ENCODE data around the gene REXO4. TPM values are rescaled to one million over a fixed set of nuclear protein-coding genes. Genes with fewer than 3 reads are reported as not detected.

Gene REXO4
- polyA plus RNA-seq, 1 of the 3 experiments (the other 2 are of a cell fraction), result 37.3 TPM

DNA sequence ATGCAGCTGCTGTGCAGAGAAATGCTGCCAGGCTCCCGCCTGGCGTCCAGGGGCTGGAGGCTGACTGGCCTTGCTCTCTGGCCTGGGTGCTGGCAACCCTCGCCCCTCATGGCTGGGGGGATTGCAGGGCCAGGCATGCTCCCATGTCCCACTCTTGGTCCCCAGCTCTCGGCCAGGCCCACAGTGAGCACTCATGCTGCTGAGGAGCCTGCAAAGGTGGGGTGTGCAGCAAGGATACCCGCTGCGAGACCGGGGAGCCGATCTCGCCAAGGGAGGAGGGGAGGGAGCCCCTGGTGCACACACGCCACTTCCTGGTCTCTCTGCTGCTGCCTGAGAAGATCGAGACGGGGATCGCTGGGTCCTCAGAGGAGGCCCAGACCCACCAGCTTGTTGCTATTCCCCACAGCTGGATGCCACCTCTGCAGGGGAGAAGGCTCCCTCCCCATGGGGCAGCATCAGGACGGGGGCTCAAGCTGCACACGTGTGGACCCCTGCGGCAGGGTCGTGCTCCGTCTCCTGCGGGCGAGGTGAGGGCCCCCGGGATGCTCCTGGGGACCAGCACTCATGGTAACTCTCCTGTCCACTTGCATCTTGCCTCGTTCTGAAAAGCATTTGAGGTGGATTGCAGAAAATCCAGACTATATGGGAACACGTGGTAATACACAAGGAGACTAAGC is 27.6 kb upstream of the REXO4 start (continued):
- TF ChIP-seq NRF1 (IDR thresholded peaks at IDR 0.05; ENCODE audit: low read depth, low read length), result no peak

DNA sequence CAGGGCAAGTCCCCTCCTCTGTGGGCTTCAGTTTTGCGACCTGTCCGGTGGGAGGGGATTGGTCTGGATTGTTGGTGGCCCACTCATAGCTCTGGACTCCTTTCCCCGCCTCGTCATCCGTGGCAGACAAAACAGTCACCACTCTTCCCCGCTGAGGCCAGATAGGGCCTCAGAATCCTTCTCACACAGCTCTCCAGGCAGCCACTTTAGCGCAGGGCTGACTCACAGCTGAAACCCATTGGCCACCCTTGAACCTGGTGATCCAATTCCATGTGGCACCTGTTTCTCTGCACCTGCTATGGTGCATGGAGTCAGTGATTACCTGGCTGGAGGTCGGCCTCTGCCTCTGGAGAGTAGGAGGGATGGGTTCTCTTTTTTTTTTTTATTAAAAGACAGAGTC is 26.2 kb upstream of the REXO4 start:
- no peak for DNase-seq

More for the DNA sequence above, 26.2 kb upstream of the REXO4 start:
- Histone ChIP-seq H3K4me2 (no peak overlapping the region), H3K79me2 (ENCODE audit: insufficient read depth) (no peaks in the 10 kb centered on the region), H3K27ac (ENCODE audit: low read depth in 2 of 2, low read length in 1 of 2) (no peak overlapping the region), H3F3A (replicated peaks; ENCODE audit: insufficient read depth) (no peaks in the 10 kb centered on the region), H3K9me3 (no peaks in the 10 kb centered on the region), H3K9ac (no peak overlapping the region), H4K20me1 (ENCODE audit: insufficient read depth) (no peaks in the 10 kb centered on the region), H3K4me1 (ENCODE audit: control insufficient read depth in 1 of 2, insufficient read depth in 2 of 2, low read depth in 1 of 2, low read length in 1 of 2) (peaks cover 0 to 7% of the 10 kb centered on the region in 2 experiments; a peak in 2 of 4 replicates), H3K36me3 (replicated peaks in 1 of 2; ENCODE audit: control insufficient read depth in 1 of 2, insufficient read depth in 2 of 2, low read length in 1 of 2) (no peaks in the 10 kb centered on the region), H3K9me2 (no peaks in the 10 kb centered on the region), H3K4me3 (ENCODE audit: low read depth in 2 of 2, low read length in 1 of 2) (no peak overlapping the region), H3K27me3 (ENCODE audit: insufficient read depth) (no peaks in the 10 kb centered on the region), H2AFZ (ENCODE audit: low read depth) (no peak overlapping the region)
- ChIA-PET CTCF (interaction anchor here (1.2 to 1.3 kb wide), 3 partner anchors 11 to 299 kb away, joined by 3 to 4 read pairs (median 3); no protein-coding TSS in a partner anchor), POLR2A (no interaction called here)
- TF ChIP-seq, protein P1, sequence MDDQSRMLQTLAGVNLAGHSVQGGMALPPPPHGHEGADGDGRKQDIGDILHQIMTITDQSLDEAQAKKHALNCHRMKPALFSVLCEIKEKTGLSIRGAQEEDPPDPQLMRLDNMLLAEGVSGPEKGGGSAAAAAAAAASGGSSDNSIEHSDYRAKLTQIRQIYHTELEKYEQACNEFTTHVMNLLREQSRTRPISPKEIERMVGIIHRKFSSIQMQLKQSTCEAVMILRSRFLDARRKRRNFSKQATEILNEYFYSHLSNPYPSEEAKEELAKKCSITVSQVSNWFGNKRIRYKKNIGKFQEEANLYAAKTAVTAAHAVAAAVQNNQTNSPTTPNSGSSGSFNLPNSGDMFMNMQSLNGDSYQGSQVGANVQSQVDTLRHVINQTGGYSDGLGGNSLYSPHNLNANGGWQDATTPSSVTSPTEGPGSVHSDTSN (IDR thresholded peaks at IDR 0.05), result no peak
- TF ChIP-seq, protein P2, sequence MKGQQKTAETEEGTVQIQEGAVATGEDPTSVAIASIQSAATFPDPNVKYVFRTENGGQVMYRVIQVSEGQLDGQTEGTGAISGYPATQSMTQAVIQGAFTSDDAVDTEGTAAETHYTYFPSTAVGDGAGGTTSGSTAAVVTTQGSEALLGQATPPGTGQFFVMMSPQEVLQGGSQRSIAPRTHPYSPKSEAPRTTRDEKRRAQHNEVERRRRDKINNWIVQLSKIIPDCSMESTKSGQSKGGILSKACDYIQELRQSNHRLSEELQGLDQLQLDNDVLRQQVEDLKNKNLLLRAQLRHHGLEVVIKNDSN (IDR thresholded peaks at IDR 0.05; ENCODE audit: borderline replicate concordance, low read depth), result no peak
- TF ChIP-seq EP300 (IDR thresholded peaks at IDR 0.05; ENCODE audit: borderline replicate concordance in 1 of 2, low read depth in 1 of 2, low read length in 1 of 2), result no peak
- no peak for TF ChIP-seq SMC3 (IDR thresholded peaks at IDR 0.05; ENCODE audit: low read depth, low read length)
- TF ChIP-seq MXI1 (IDR thresholded peaks at IDR 0.05; ENCODE audit: low read depth, low read length), result no peak
- no peak for TF ChIP-seq JUND (IDR thresholded peaks at IDR 0.05)
- no peak for TF ChIP-seq TAF1 (IDR thresholded peaks at IDR 0.05; ENCODE audit: borderline replicate concordance, low read depth, low read length)
- no peak for TF ChIP-seq MEF2A (IDR thresholded peaks at IDR 0.05; ENCODE audit: borderline replicate concordance, low read depth)
- no peak for TF ChIP-seq NRF1 (IDR thresholded peaks at IDR 0.05; ENCODE audit: low read depth, low read length)
- no peak for TF ChIP-seq POLR2AphosphoS5 (IDR thresholded peaks at IDR 0.05; ENCODE audit: low read depth, low read length)
- TF ChIP-seq EZH2phosphoT487 (IDR thresholded peaks at IDR 0.05; ENCODE audit: borderline replicate concordance, low read depth), result no peak
- TF ChIP-seq, protein P3, sequence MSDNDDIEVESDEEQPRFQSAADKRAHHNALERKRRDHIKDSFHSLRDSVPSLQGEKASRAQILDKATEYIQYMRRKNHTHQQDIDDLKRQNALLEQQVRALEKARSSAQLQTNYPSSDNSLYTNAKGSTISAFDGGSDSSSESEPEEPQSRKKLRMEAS (IDR thresholded peaks at IDR 0.05; ENCODE audit: low read depth), result no peak
- TF ChIP-seq ZBTB33 (IDR thresholded peaks at IDR 0.05; ENCODE audit: borderline replicate concordance, low read depth), result no peak
- no peak for TF ChIP-seq GABPA (IDR thresholded peaks at IDR 0.05; ENCODE audit: low read depth)
- no peak for TF ChIP-seq NFIC (IDR thresholded peaks at IDR 0.05; ENCODE audit: borderline replicate concordance)
- TF ChIP-seq CHD2 (IDR thresholded peaks at IDR 0.05; ENCODE audit: low read length, partially characterized antibody), result no peak
- 77% methylated on average over 7 of the region's 8 CpGs for WGBS (ENCODE audit: low lambda C conversion rate)
